ENCODE results near the gene RAB40AL. TPM values are rescaled to one million over a fixed set of nuclear protein-coding genes. Genes with fewer than 3 reads are reported as not detected.
A peak's percentile ranks its signal among the peaks of the same experiment; 100 is the strongest.

The RAB40AL gene
- total and polyA plus RNA-seq, 3 donors from 2014 or later = 3.8 to 4.3 TPM; not detected in 1

GRCh38 chrX:102930990-102931756, 5.9 kb upstream of the RAB40AL start:
- Histone ChIP-seq H3K27me3 (no peaks in the 10 kb centered on the region), H3K9me3 (no peaks in the 10 kb centered on the region), H3K27ac (no peak overlapping the region), H3K4me3 (no peak overlapping the region), H3K36me3 (ENCODE audit: low read depth, missing control alignments) (no peaks in the 10 kb centered on the region), H3K4me1 (no peaks in the 10 kb centered on the region)
- TF ChIP-seq POLR2A (IDR thresholded peaks at IDR 0.05) (no peak), CTCF (IDR thresholded peaks at IDR 0.05) (no peak)
- DNase-seq = no peak
- 73 to 81% methylated on average over 2 of the region's 2 CpGs for WGBS, 2 donors
- intact Hi-C loops (cut with DNase I; ENCODE audit: low total_unique reads) = no loop called here

GRCh38 chrX:102934624-102935023, 2.4 kb upstream of the RAB40AL start:
- 43 to 51% methylated on average over 3 of the region's 3 CpGs for WGBS, 2 donors
- DNase-seq = peak; percentile 46
- intact Hi-C loops (cut with DNase I; ENCODE audit: low total_unique reads) = no loop called here

GRCh38 chrX:102950908-102951866, 14.1 kb downstream of the RAB40AL start:
- Histone ChIP-seq H3K36me3 (ENCODE audit: low read depth, missing control alignments) (no peaks in the 10 kb centered on the region), H3K27me3 (no peaks in the 10 kb centered on the region), H3K4me1 (no peaks in the 10 kb centered on the region), H3K4me3 (no peak overlapping the region), H3K27ac (no peak overlapping the region), H3K9me3 (no peaks in the 10 kb centered on the region)
- intact Hi-C loops (cut with DNase I; ENCODE audit: low total_unique reads) = no loop called here
- TF ChIP-seq CTCF (IDR thresholded peaks at IDR 0.05) = peak in 2 of 3 experiments; percentile 41 to 59
- TF ChIP-seq POLR2A (IDR thresholded peaks at IDR 0.05) = no peak
- WGBS, 2 donors = 7 to 10% methylated on average over 11 to 14 of the region's 14 CpGs
- DNase-seq = peak; percentile 73

More at GRCh38 chrX:102934624-102935023, 2.4 kb upstream of the RAB40AL start:
- Histone ChIP-seq H3K4me1 (no peaks in the 10 kb centered on the region), H3K9me3 (no peaks in the 10 kb centered on the region), H3K27me3 (no peaks in the 10 kb centered on the region), H3K36me3 (ENCODE audit: low read depth, missing control alignments) (no peaks in the 10 kb centered on the region), H3K27ac (no peak overlapping the region), H3K4me3 (no peak overlapping the region)
- TF ChIP-seq POLR2A (IDR thresholded peaks at IDR 0.05) = no peak
- peak in 2 of 3 experiments; percentile 39 to 53 for TF ChIP-seq CTCF (IDR thresholded peaks at IDR 0.05)

GRCh38 chrX:102957751-102958150, 20.7 kb downstream of the RAB40AL start:
- 86 to 97% methylated on average over 2 of the region's 2 CpGs for WGBS, 2 donors
- intact Hi-C loops (cut with DNase I; ENCODE audit: low total_unique reads) = no loop called here
- no peaks in the 10 kb centered on the region for H3K9me3 ChIP-seq
- no peak for DNase-seq
- H3K36me3 ChIP-seq (ENCODE audit: low read depth, missing control alignments) = no peaks in the 10 kb centered on the region
- H3K27ac ChIP-seq = no peak overlapping the region
- no peak for TF ChIP-seq POLR2A (IDR thresholded peaks at IDR 0.05)
- no peak for TF ChIP-seq CTCF (IDR thresholded peaks at IDR 0.05)
- H3K4me1 ChIP-seq = no peaks in the 10 kb centered on the region
- no peak overlapping the region for H3K4me3 ChIP-seq
- no peaks in the 10 kb centered on the region for H3K27me3 ChIP-seq

Measured in testis (tissue), 3 donors.